Thyroid gland (tissue), 4 donors: ENCODE results near the gene SRSF8. TPM values are rescaled to one million over a fixed set of nuclear protein-coding genes. Genes with fewer than 3 reads are reported as not detected.
"Not testable (repeated sequence)": the region's sequence is repeated elsewhere in the genome, so short reads cannot be mapped to it uniquely, and the experiment has no call there.

ENCODE experiments used
- DNase-seq, 2 donors: peaks; one replicate each; pipeline ENCODE4 v3.0.0-alpha.2; 2019
- H3K27ac ChIP-seq, 3 donors: fragments of 200-600 bp; sonication (generic); 1 replicate in 2 of 3; 2 replicates in 1 of 3; pipeline ENCODE4 v1.5.1; 2016 to 2019; ENCODE audit warnings: mild to moderate bottlenecking in 1 of 3, moderate library complexity in 1 of 3
- H3K27me3 ChIP-seq: fragments of 200-600 bp; sonication (generic); one replicate; pipeline ENCODE4 v1.5.1; 2019
- H3K36me3 ChIP-seq, 2 donors: fragments of 200-600 bp; sonication (generic); one replicate each; pipeline ENCODE4 v1.5.1; 2016 to 2019
- H3K4me1 ChIP-seq, 2 donors: fragments of 200-600 bp; sonication (generic); one replicate each; pipeline ENCODE4 v1.5.1; 2017 to 2019
- H3K4me3 ChIP-seq, 3 donors: fragments of 200-600 bp; sonication (generic); replicated peaks in 1 of 3; 1 replicate in 2 of 3; 2 replicates in 1 of 3; pipeline ENCODE4 v1.5.1; 2016; ENCODE audit warnings: mild to moderate bottlenecking in 1 of 3
- H3K9me3 ChIP-seq: fragments of 200-600 bp; sonication (generic); one replicate; pipeline ENCODE4 v1.5.1; 2017
- POLR2A ChIP-seq, 2 donors: fragments of 450-650 bp; IDR thresholded peaks; one replicate each; pipeline ENCODE4 v1.6.1; 2017; ENCODE audit warnings: antibody characterized with exemption in 2 of 2, mild to moderate bottlenecking in 2 of 2, moderate library complexity in 1 of 2
- WGBS, 2 donors: methylation state at CpG; one replicate each; pipeline ENCODE4 v1.1.5; 2017; 5-methylcytosine and 5-hydroxymethylcytosine counted together
- intact Hi-C: fragments of 100-400 bp; cut with DNase I; formaldehyde crosslinking; loops from one replicate; pipeline ENCODE4 v1.15.1; 2023
- total RNA-seq, 4 donors: library from RNA; depleted of rRNA; stranded (reverse); fragments of >200 nt; gene quantifications; one replicate each; pipeline ENCODE4 v1.2.3, GENCODE V29; 2016
- TF ChIP-seq, protein P1 (sequence below), 6 experiments: fragments of 200-600 bp in 3 of 6; fragments of 450-650 bp in 3 of 6; sonication (generic) in 3 of 6; IDR thresholded peaks; one replicate each; pipeline ENCODE4 v1.5.1; 2016 to 2019; ENCODE audit warnings: antibody characterized with exemption in 6 of 6, mild to moderate bottlenecking in 2 of 6, inconsistent platforms in 1 of 6, moderate library complexity in 1 of 6

Gene SRSF8
- total RNA-seq, 4 donors from 2014 or later = 42.9 to 53.5 (median 51.8) TPM

DNA sequence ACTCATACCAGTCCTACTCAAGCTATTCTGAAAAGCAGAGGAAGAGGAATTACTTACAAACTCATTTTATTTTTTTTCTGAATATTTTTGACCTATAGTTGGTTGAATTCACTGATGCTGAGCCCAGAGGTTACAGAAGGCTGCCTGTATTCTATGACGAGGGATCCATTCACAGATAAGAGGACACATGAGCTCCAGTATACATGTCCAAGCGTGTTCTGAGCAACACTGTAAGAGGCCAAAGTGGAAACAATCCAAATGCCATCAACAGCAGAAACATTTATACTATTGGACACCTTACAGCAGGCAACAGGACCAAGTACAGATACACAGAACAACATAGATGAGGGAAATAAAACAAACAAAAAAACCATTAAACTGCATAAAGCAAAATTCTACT lies 31.4 kb upstream of the SRSF8 start:
- no peak for DNase-seq
- H3K4me3 ChIP-seq = no peak overlapping the region
- 78 to 92% methylated on average over 2 of the region's 2 CpGs for WGBS, 2 donors
- H3K27me3 ChIP-seq = peaks cover 6% of the 10 kb centered on the region
- no peaks in the 10 kb centered on the region for H3K36me3 ChIP-seq
- intact Hi-C loops = no loop called here
- TF ChIP-seq POLR2A (IDR thresholded peaks at IDR 0.05) = no peak
- TF ChIP-seq, protein P1, sequence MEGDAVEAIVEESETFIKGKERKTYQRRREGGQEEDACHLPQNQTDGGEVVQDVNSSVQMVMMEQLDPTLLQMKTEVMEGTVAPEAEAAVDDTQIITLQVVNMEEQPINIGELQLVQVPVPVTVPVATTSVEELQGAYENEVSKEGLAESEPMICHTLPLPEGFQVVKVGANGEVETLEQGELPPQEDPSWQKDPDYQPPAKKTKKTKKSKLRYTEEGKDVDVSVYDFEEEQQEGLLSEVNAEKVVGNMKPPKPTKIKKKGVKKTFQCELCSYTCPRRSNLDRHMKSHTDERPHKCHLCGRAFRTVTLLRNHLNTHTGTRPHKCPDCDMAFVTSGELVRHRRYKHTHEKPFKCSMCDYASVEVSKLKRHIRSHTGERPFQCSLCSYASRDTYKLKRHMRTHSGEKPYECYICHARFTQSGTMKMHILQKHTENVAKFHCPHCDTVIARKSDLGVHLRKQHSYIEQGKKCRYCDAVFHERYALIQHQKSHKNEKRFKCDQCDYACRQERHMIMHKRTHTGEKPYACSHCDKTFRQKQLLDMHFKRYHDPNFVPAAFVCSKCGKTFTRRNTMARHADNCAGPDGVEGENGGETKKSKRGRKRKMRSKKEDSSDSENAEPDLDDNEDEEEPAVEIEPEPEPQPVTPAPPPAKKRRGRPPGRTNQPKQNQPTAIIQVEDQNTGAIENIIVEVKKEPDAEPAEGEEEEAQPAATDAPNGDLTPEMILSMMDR (IDR thresholded peaks at IDR 0.05) = no peak
- H3K9me3 ChIP-seq = no peaks in the 10 kb centered on the region
- H3K4me1 ChIP-seq = no peaks in the 10 kb centered on the region
- no peak overlapping the region for H3K27ac ChIP-seq

DNA sequence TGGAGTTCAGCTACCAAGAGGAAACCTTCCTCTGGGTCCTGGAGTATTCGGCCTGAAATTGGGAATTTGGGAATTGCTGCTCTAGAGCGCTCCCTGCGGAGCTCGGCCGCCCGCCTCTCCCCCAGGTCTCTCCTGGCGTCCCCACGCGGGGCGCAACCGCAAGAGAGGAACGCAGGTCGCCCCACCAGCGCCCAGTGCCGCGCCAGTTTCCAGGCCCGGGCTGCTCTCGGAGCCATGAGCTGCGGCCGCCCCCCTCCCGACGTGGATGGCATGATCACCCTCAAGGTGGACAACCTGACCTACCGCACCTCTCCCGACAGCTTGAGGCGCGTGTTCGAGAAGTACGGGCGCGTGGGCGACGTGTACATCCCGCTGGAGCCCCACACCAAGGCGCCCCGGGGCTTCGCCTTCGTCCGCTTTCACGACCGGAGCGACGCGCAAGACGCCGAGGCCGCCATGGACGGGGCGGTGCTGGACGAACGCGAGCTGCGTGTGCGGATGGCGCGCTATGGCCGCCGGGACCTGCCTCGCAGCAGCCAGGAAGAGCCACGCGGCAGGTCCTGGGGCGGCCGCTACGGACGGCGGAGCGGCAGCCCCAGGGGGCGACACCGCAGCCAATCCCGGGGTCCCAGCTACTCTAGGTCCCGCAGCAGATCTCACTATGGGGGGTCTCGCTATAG lies 29.2 kb upstream of the SRSF8 start:
- H3K36me3 ChIP-seq, H3K4me1 ChIP-seq, H3K27me3 ChIP-seq, H3K27ac ChIP-seq, intact Hi-C loops, H3K9me3 ChIP-seq: not testable (repeated sequence)
- peak in 1 of 2 donors; percentile 6 for DNase-seq
- 31 to 44% methylated on average over 18 to 45 of the region's 71 CpGs for WGBS, 2 donors
- peak overlapping the region in 1 of 3 donors; percentile 24 for H3K4me3 ChIP-seq

GRCh38 chr11:95042239-95042638 lies 24.5 kb upstream of the SRSF8 start:
- no peak for DNase-seq
- 93 to 99% methylated on average over 1 of the region's 1 CpG for WGBS, 2 donors
- Histone ChIP-seq H3K27me3 (peaks cover 5% of the 10 kb centered on the region), H3K36me3 (no peaks in the 10 kb centered on the region), H3K4me3 (no peak overlapping the region), H3K4me1 (no peaks in the 10 kb centered on the region), H3K9me3 (no peaks in the 10 kb centered on the region), H3K27ac (no peak overlapping the region)
- intact Hi-C loops = no loop called here
- TF ChIP-seq POLR2A (IDR thresholded peaks at IDR 0.05) = no peak
- TF ChIP-seq, protein P1 (IDR thresholded peaks at IDR 0.05) = no peak

GRCh38 chr11:95042906-95043305 lies 23.8 kb upstream of the SRSF8 start:
- 80 to 92% methylated on average over 3 of the region's 3 CpGs for WGBS, 2 donors
- H3K27me3 ChIP-seq = peaks cover 4% of the 10 kb centered on the region

DNA sequence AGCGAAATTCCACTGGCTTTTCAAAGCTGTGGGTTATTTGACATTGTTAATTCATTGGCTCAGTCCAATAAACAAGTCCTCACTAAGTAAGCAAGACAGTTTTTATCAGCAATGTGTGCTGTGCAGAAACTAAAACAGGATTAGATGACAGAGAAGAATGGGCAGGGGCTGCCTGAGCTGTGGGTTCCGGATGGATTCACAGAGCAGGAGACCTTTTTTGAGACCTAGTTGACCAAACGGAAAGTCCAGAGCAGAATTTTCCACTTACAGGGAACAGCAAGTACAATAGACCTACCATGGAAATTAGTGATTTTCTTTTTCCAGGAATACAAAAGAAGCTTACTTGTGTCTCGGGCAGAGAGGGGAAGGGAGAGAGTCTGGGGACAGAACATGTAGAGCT lies 22.7 kb upstream of the SRSF8 start:
- 48 to 55% methylated on average over 4 of the region's 4 CpGs for WGBS, 2 donors
- DNase-seq = no peak
- TF ChIP-seq, protein P1 (IDR thresholded peaks at IDR 0.05) = no peak
- TF ChIP-seq POLR2A (IDR thresholded peaks at IDR 0.05) = no peak

More at GRCh38 chr11:95042906-95043305, 23.8 kb upstream of the SRSF8 start:
- no peak overlapping the region for H3K4me3 ChIP-seq
- H3K27ac ChIP-seq = no peak overlapping the region
- DNase-seq = no peak
- TF ChIP-seq, protein P1 (IDR thresholded peaks at IDR 0.05) = no peak
- H3K9me3 ChIP-seq = no peaks in the 10 kb centered on the region
- intact Hi-C loops = no loop called here
- H3K36me3 ChIP-seq = no peaks in the 10 kb centered on the region
- no peaks in the 10 kb centered on the region for H3K4me1 ChIP-seq

More for the DNA sequence above, 22.7 kb upstream of the SRSF8 start:
- H3K9me3 ChIP-seq = no peaks in the 10 kb centered on the region
- H3K4me1 ChIP-seq = no peaks in the 10 kb centered on the region
- peaks cover 4% of the 10 kb centered on the region for H3K27me3 ChIP-seq
- H3K4me3 ChIP-seq = no peak overlapping the region
- intact Hi-C loops = no loop called here
- no peaks in the 10 kb centered on the region for H3K36me3 ChIP-seq
- no peak overlapping the region for H3K27ac ChIP-seq
